IMR-90 (cell line): ENCODE measurements around the gene GABBR2. TPM values are rescaled to one million over a fixed set of nuclear protein-coding genes. Genes with fewer than 3 reads are reported as not detected.

Source experiments
- ATAC-seq: fragments of 200-7000 bp; cut with Tn5 transposase; 2 replicates; pipeline ENCODE4 v1.9.1; 2020; ENCODE audit warnings: low read depth, mild to moderate bottlenecking, moderate library complexity
- BruUV-seq: library from RNA; stranded (reverse); fragments of 400-500 nt; replicated peaks from 2 replicates; lab custom pipeline; 2021; lab: Mats Ljungman, UMichigan
- CTCF ChIA-PET: fragments of 300-600 bp; formaldehyde crosslinking; extraction: SDS; loops from one replicate; lab custom pipeline; 2021; ENCODE audit warnings: antibody characterized with exemption; lab: Yijun Ruan, JAX
- POLR2A ChIA-PET: fragments of 300-600 bp; sonication (Branson Sonifier 250); formaldehyde crosslinking; loops from one replicate; lab custom pipeline; 2022; ENCODE audit warnings: antibody characterized with exemption; ENCODE audit not compliant: unreplicated experiment; lab: Charles Lee
- DNase-seq: peaks from one replicate; pipeline ENCODE4 v3.0.0; 2013
- H2AFZ ChIP-seq: replicated peaks from 2 replicates; pipeline ENCODE3; 2013; ENCODE audit warnings: low read length, mild to moderate bottlenecking; ENCODE audit not compliant: poor library complexity
- H2AK5ac ChIP-seq: 2 replicates; pipeline ENCODE4 v1.6.1; 2013; ENCODE audit warnings: low read depth, low read length, inconsistent platforms
- H2AK9ac ChIP-seq: replicated peaks from 2 replicates; pipeline ENCODE3; 2013; ENCODE audit warnings: mild to moderate bottlenecking, low read depth, low read length, moderate library complexity; ENCODE audit not compliant: poor library complexity
- H2BK120ac ChIP-seq: 2 replicates; pipeline ENCODE4 v1.6.1; 2013; ENCODE audit warnings: low read depth, low read length, inconsistent platforms
- H2BK15ac ChIP-seq: 3 replicates; pipeline ENCODE4 v1.6.1; 2013; ENCODE audit warnings: low read depth, low read length, inconsistent platforms
- H2BK20ac ChIP-seq: 2 replicates; pipeline ENCODE4 v1.6.1; 2013; ENCODE audit warnings: low read depth, mild to moderate bottlenecking, inconsistent platforms, low read length, moderate library complexity
- H2BK5ac ChIP-seq: 2 replicates; pipeline ENCODE4 v1.6.1; 2013; ENCODE audit warnings: mild to moderate bottlenecking, low read depth, low read length, inconsistent platforms; ENCODE audit not compliant: poor library complexity, severe bottlenecking
- H3K14ac ChIP-seq: replicated peaks from 2 replicates; pipeline ENCODE4 v1.6.1; 2013; ENCODE audit warnings: low read depth, low read length, inconsistent platforms
- H3K18ac ChIP-seq: 2 replicates; pipeline ENCODE4 v1.6.1; 2013; ENCODE audit warnings: low read depth, low read length, control low read depth
- H3K23ac ChIP-seq: 2 replicates; pipeline ENCODE4 v1.6.1; 2013; ENCODE audit warnings: low read depth, low read length, inconsistent platforms
- H3K27ac ChIP-seq: 2 replicates; pipeline ENCODE4 v1.5.1; 2013; ENCODE audit warnings: mild to moderate bottlenecking, control low read depth, low read length; ENCODE audit not compliant: insufficient read depth
- H3K27me3 ChIP-seq: 2 replicates; pipeline ENCODE4 v1.6.1; 2013; ENCODE audit warnings: low read length; ENCODE audit not compliant: control insufficient read depth, insufficient read depth
- H3K36me3 ChIP-seq: 2 replicates; pipeline ENCODE4 v1.6.1; 2013; ENCODE audit warnings: low read length, mixed read lengths; ENCODE audit not compliant: control insufficient read depth, insufficient read depth
- H3K4ac ChIP-seq: 2 replicates; pipeline ENCODE4 v1.6.1; 2013; ENCODE audit warnings: low read depth, low read length, inconsistent platforms
- H3K4me1 ChIP-seq: 2 replicates; pipeline ENCODE4 v1.6.1; 2013; ENCODE audit warnings: low read length, mixed read lengths; ENCODE audit not compliant: control insufficient read depth, insufficient read depth
- H3K4me2 ChIP-seq: 2 replicates; pipeline ENCODE4 v1.6.1; 2013; ENCODE audit warnings: low read depth, mild to moderate bottlenecking, control low read depth, low read length, moderate library complexity
- H3K4me3 ChIP-seq: 2 replicates; pipeline ENCODE4 v1.5.1; 2013; ENCODE audit warnings: low read depth, mild to moderate bottlenecking, control low read depth, low read length, moderate library complexity; ENCODE audit not compliant: insufficient read depth
- H3K56ac ChIP-seq: 2 replicates; pipeline ENCODE4 v1.6.1; 2013; ENCODE audit warnings: low read length, inconsistent platforms; ENCODE audit not compliant: insufficient read depth; ENCODE audit errors: extremely low read depth
- H3K79me1 ChIP-seq, 2 experiments: 2 replicates each; pipeline ENCODE4 v1.6.1; 2013; ENCODE audit warnings: low read length in 2 of 2, inconsistent platforms in 1 of 2, low read depth in 1 of 2
- H3K9ac ChIP-seq: 2 replicates; pipeline ENCODE4 v1.6.1; 2013; ENCODE audit warnings: low read depth, low read length, control low read depth
- H3K9me1 ChIP-seq: 2 replicates; pipeline ENCODE4 v1.6.1; 2013; ENCODE audit warnings: low read length, inconsistent platforms; ENCODE audit not compliant: insufficient read depth
- H3K9me3 ChIP-seq: 2 replicates; pipeline ENCODE4 v1.6.1; 2013; ENCODE audit warnings: low read length; ENCODE audit not compliant: control insufficient read depth, insufficient read depth
- H4K20me1 ChIP-seq: 2 replicates; pipeline ENCODE4 v1.6.1; 2013; ENCODE audit warnings: low read length, inconsistent platforms; ENCODE audit not compliant: insufficient read depth
- H4K5ac ChIP-seq: 2 replicates; pipeline ENCODE4 v1.6.1; 2013; ENCODE audit warnings: mild to moderate bottlenecking, low read depth, low read length, control low read depth
- H4K8ac ChIP-seq, 2 experiments: 2 replicates each; pipeline ENCODE4 v1.6.1; 2013; ENCODE audit warnings: low read depth in 2 of 2, low read length in 2 of 2, control low read depth in 1 of 2, inconsistent platforms in 1 of 2
- H4K91ac ChIP-seq: 2 replicates; pipeline ENCODE4 v1.6.1; 2013; ENCODE audit warnings: low read depth, low read length, inconsistent platforms; ENCODE audit not compliant: insufficient read depth
- BHLHE40 ChIP-seq: fragments of 150-350 bp; IDR thresholded peaks from 2 replicates; pipeline ENCODE4 v1.6.1; 2016; ENCODE audit warnings: mild to moderate bottlenecking, low read depth, low read length
- CHD1 ChIP-seq: IDR thresholded peaks from 2 replicates; pipeline ENCODE4 v1.6.1; 2012; ENCODE audit warnings: low read depth, low read length, improper control_type of control experiment
- NFE2L2 ChIP-seq: fragments of 150-350 bp; IDR thresholded peaks from 2 replicates; pipeline ENCODE4 v1.6.1; 2016; ENCODE audit warnings: low read depth, mild to moderate bottlenecking, low read length
- POLR2A ChIP-seq: IDR thresholded peaks from 2 replicates; pipeline ENCODE4 v1.6.1; 2012; ENCODE audit warnings: mild to moderate bottlenecking, low read depth, low read length
- RAD21 ChIP-seq: IDR thresholded peaks from 2 replicates; pipeline ENCODE4 v1.6.1; 2012; ENCODE audit warnings: low read length, improper control_type of control experiment
- SMC3 ChIP-seq: fragments of 150-350 bp; IDR thresholded peaks from 2 replicates; pipeline ENCODE4 v1.6.1; 2016; ENCODE audit warnings: low read depth, mild to moderate bottlenecking, antibody characterized with exemption, low read length, moderate library complexity
- WGBS, 2 experiments: methylation state at CpG; one replicate each; pipeline versions ENCODE4 v1.1.5 to v1.1.7; 2013; ENCODE audit warnings: missing lambda C conversion rate in 2 of 2; ENCODE audit not compliant: insufficient read length in 1 of 2; ENCODE audit errors: extremely low coverage in 2 of 2; 5-methylcytosine and 5-hydroxymethylcytosine counted together
- dilution Hi-C: fragments of 300-500 bp; cut with HindIII; formaldehyde crosslinking; loops from one replicate; pipeline ENCODE4 v1.14.3; 2018; ENCODE audit warnings: low sequenced_read_pairs; ENCODE audit not compliant: unreplicated experiment
- in situ Hi-C: fragments of 300-500 bp; cut with MboI; formaldehyde crosslinking; loops from 3 replicates; pipeline ENCODE4 v1.14.3; 2019; ENCODE audit warnings: low sequenced_read_pairs, inconsistent platforms, mixed read lengths
- intact Hi-C: fragments of 100-400 bp; cut with micrococcal nuclease; formaldehyde crosslinking; loops from 2 replicates; pipeline ENCODE4 v1.10.0; 2022
- polyA plus RNA-seq, 3 experiments: library from polyadenylated mRNA; depleted of rRNA; stranded (reverse); fragments of >200 nt; gene quantifications; 2 replicates each; pipeline ENCODE4 v1.2.3, GENCODE V29; 2012; ENCODE audit warnings: low replicate concordance in 1 of 3
- total RNA-seq: library from RNA; depleted of rRNA; stranded (reverse); fragments of >200 nt; gene quantifications from 2 replicates; pipeline ENCODE4 v1.2.3, GENCODE V29; 2012
- TF ChIP-seq, protein P1 (sequence below): conservative IDR thresholded peaks from 2 replicates; pipeline ENCODE4 v1.5.1; 2012; ENCODE audit warnings: mild to moderate bottlenecking, low read depth, low read length, improper control_type of control experiment
- TF ChIP-seq, protein P2 (sequence below): fragments of 150-350 bp; IDR thresholded peaks from 2 replicates; pipeline ENCODE4 v1.6.1; 2017; ENCODE audit warnings: mild to moderate bottlenecking, antibody characterized with exemption, low read length, low read depth
- TF ChIP-seq, protein P3 (sequence below): fragments of 150-350 bp; IDR thresholded peaks from 2 replicates; pipeline ENCODE4 v1.6.1; 2016; ENCODE audit warnings: low read depth, mild to moderate bottlenecking, low read length, moderate library complexity, borderline replicate concordance

The GABBR2 gene
- total and polyA plus RNA-seq, 2 of the 4 experiments (the other 2 are of a cell fraction) = 14.2 to 20.3 TPM

DNA sequence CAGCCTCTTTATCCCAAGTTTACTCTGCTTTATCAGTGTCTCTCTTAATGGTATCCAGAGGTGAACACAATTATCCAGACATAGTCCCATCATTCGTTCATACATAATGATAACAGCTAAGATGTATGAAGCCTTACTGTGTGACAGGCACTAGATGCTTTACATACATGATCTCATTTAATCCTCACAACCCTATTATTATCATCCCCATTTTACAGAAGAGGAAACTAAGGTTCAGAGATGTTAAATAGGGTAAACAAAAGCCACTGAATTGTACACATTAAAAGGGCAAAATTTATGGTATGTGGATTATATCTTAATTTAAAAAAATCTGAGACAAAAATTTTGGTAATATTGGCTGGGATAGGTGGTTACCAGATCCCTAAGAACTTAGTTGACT, 329.2 kb downstream of the GABBR2 start (continued):
- TF ChIP-seq NFE2L2 (no peak), RAD21 (no peak), POLR2A (no peak)

DNA sequence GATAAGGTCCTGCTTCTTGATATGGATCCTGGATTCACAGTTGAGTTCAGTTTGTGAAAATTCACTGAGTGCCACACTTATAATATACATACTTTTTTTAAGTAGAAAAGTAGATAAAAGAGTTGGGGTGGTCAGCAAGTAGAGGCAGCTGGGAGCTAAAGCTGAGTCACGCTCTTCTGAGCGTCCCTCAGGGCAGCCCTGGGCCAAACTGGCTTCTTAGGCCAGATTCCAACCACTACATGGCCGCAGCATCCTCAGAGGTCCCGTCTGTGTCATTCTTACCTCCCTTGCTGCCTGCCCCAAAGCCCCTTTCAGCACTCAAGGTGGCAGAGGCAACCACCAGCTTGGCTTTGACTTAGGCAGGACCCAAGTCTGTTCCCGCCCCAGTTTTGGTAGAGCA, 329.9 kb downstream of the GABBR2 start:
- H3K79me1 ChIP-seq = peaks cover 0 to 19% of the 10 kb centered on the region in 2 experiments; a peak in 1 of 4 replicates
- no peak overlapping the region for H3K18ac ChIP-seq
- no peak overlapping the region; the same call in 1 of the 2 replicates for H3K27ac ChIP-seq
- WGBS, 2 experiments = 69% methylated on average over 5 of the region's 5 CpGs; no CpG with 5 or more reads in 1 of the 2 experiments
- peak; percentile 33 for DNase-seq
- dilution Hi-C loops = no loop called here
- in situ Hi-C loops = no loop called here
- H3K9me1 ChIP-seq = peaks cover 27% of the 10 kb centered on the region
- H3K9me3 ChIP-seq = no peaks in the 10 kb centered on the region
- ChIA-PET POLR2A (no interaction called here), CTCF (no interaction called here)
- peak overlapping the region; percentile 87 for H2BK120ac ChIP-seq
- H2AK9ac ChIP-seq = peak overlapping the region; percentile 56
- H3K4ac ChIP-seq = peak overlapping the region; percentile 80
- no peak for TF ChIP-seq BHLHE40
- TF ChIP-seq, protein P1, sequence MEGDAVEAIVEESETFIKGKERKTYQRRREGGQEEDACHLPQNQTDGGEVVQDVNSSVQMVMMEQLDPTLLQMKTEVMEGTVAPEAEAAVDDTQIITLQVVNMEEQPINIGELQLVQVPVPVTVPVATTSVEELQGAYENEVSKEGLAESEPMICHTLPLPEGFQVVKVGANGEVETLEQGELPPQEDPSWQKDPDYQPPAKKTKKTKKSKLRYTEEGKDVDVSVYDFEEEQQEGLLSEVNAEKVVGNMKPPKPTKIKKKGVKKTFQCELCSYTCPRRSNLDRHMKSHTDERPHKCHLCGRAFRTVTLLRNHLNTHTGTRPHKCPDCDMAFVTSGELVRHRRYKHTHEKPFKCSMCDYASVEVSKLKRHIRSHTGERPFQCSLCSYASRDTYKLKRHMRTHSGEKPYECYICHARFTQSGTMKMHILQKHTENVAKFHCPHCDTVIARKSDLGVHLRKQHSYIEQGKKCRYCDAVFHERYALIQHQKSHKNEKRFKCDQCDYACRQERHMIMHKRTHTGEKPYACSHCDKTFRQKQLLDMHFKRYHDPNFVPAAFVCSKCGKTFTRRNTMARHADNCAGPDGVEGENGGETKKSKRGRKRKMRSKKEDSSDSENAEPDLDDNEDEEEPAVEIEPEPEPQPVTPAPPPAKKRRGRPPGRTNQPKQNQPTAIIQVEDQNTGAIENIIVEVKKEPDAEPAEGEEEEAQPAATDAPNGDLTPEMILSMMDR = no peak
- TF ChIP-seq, protein P2, sequence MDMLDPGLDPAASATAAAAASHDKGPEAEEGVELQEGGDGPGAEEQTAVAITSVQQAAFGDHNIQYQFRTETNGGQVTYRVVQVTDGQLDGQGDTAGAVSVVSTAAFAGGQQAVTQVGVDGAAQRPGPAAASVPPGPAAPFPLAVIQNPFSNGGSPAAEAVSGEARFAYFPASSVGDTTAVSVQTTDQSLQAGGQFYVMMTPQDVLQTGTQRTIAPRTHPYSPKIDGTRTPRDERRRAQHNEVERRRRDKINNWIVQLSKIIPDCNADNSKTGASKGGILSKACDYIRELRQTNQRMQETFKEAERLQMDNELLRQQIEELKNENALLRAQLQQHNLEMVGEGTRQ = no peak
- no peak for TF ChIP-seq SMC3
- TF ChIP-seq CHD1 = no peak
- TF ChIP-seq RAD21 = no peak
- TF ChIP-seq, protein P3, sequence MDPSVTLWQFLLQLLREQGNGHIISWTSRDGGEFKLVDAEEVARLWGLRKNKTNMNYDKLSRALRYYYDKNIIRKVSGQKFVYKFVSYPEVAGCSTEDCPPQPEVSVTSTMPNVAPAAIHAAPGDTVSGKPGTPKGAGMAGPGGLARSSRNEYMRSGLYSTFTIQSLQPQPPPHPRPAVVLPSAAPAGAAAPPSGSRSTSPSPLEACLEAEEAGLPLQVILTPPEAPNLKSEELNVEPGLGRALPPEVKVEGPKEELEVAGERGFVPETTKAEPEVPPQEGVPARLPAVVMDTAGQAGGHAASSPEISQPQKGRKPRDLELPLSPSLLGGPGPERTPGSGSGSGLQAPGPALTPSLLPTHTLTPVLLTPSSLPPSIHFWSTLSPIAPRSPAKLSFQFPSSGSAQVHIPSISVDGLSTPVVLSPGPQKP = no peak
- no peak for TF ChIP-seq POLR2A
- H2AK5ac ChIP-seq = peak overlapping the region; percentile 79
- no peak overlapping the region for H3K4me2 ChIP-seq
- no peak overlapping the region for H3K9ac ChIP-seq
- H2BK15ac ChIP-seq = peak overlapping the region; percentile 65; the same call in 1 of the 3 replicates
- peak overlapping the region; percentile 73 for H2AFZ ChIP-seq
- H3K23ac ChIP-seq = no peak overlapping the region; the same call in 1 of the 2 replicates
- intact Hi-C loops = no loop called here
- H3K36me3 ChIP-seq = no peaks in the 10 kb centered on the region
- H3K27me3 ChIP-seq = no peaks in the 10 kb centered on the region
- H4K91ac ChIP-seq = peak overlapping the region; percentile 44; the same call in 1 of the 2 replicates
- peak overlapping the region; percentile 55 for H2BK5ac ChIP-seq
- H4K20me1 ChIP-seq = no peaks in the 10 kb centered on the region
- H2BK20ac ChIP-seq = peak overlapping the region; percentile 70; the same call in 1 of the 2 replicates
- H3K14ac ChIP-seq = peak overlapping the region; percentile 46; the same call in 1 of the 2 replicates
- BruUV-seq = no TSS peak
- H4K5ac ChIP-seq = no peak overlapping the region; the same call in 1 of the 2 replicates
- peaks cover 20% of the 10 kb centered on the region for H3K4me1 ChIP-seq
- H3K56ac ChIP-seq = no peak overlapping the region
- H3K4me3 ChIP-seq = no peak overlapping the region
- no peak for ATAC-seq
- peak overlapping the region in 1 of 2 experiments; percentile 37; a peak in 3 of 4 replicates for H4K8ac ChIP-seq
